H9 (cell line): ENCODE data around the gene PHF12. TPM values are rescaled to one million over a fixed set of nuclear protein-coding genes. Genes with fewer than 3 reads are reported as not detected.
A peak's percentile ranks its signal among the peaks of the same experiment; 100 is the strongest.

Source experiments
- DNase-seq: peaks from one replicate; pipeline ENCODE4 v3.0.0-alpha.2; 2017
- H2AFZ ChIP-seq: one replicate; pipeline ENCODE4 v1.6.1; 2013; ENCODE audit warnings: mild to moderate bottlenecking, low read length, control low read depth, moderate library complexity
- H2AK5ac ChIP-seq: 2 replicates; pipeline ENCODE4 v1.6.1; 2013; ENCODE audit warnings: low read length, control low read depth, mixed read lengths; ENCODE audit not compliant: insufficient read length
- H2BK120ac ChIP-seq: one replicate; pipeline ENCODE4 v1.6.1; 2013; ENCODE audit warnings: low read depth, mild to moderate bottlenecking, low read length, control low read depth, inconsistent platforms; ENCODE audit not compliant: poor library complexity, severe bottlenecking
- H2BK12ac ChIP-seq: 2 replicates; pipeline ENCODE4 v1.6.1; 2013; ENCODE audit warnings: low read length, control low read depth, mixed read lengths, low read depth; ENCODE audit not compliant: insufficient read length
- H2BK15ac ChIP-seq: 2 replicates; pipeline ENCODE4 v1.6.1; 2013; ENCODE audit warnings: low read depth, low read length, control low read depth
- H2BK20ac ChIP-seq: one replicate; pipeline ENCODE4 v1.6.1; 2013; ENCODE audit warnings: low read depth, mild to moderate bottlenecking, low read length, control low read depth, inconsistent platforms; ENCODE audit not compliant: poor library complexity, severe bottlenecking
- H2BK5ac ChIP-seq: 2 replicates; pipeline ENCODE4 v1.6.1; 2013; ENCODE audit warnings: low read length, control low read depth, mixed read lengths; ENCODE audit not compliant: insufficient read length
- H3K14ac ChIP-seq: 2 replicates; pipeline ENCODE4 v1.6.1; 2013; ENCODE audit warnings: low read length, control low read depth; ENCODE audit not compliant: insufficient read depth
- H3K18ac ChIP-seq: 2 replicates; pipeline ENCODE4 v1.6.1; 2013; ENCODE audit warnings: low read depth, mild to moderate bottlenecking, mixed read lengths, low read length, control low read depth; ENCODE audit not compliant: insufficient read length
- H3K23ac ChIP-seq: 2 replicates; pipeline ENCODE4 v1.6.1; 2013; ENCODE audit warnings: low read length, control low read depth, mixed read lengths, low read depth; ENCODE audit not compliant: insufficient read length
- H3K23me2 ChIP-seq: 2 replicates; pipeline ENCODE4 v1.6.1; 2013; ENCODE audit warnings: low read depth, mild to moderate bottlenecking, mixed read lengths, low read length, control low read depth; ENCODE audit not compliant: insufficient read length, poor library complexity, severe bottlenecking
- H3K27ac ChIP-seq: 2 replicates; pipeline ENCODE4 v1.5.1; 2013; ENCODE audit warnings: low read length, control low read depth, mixed read lengths, low read depth; ENCODE audit not compliant: insufficient read length
- H3K27me3 ChIP-seq: 2 replicates; pipeline ENCODE4 v1.6.1; 2013; ENCODE audit warnings: low read length, control low read depth, inconsistent platforms; ENCODE audit not compliant: insufficient read depth
- H3K4ac ChIP-seq: 2 replicates; pipeline ENCODE4 v1.6.1; 2013; ENCODE audit warnings: low read depth, mild to moderate bottlenecking, control low read depth, inconsistent platforms, low read length, moderate library complexity
- H3K4me1 ChIP-seq: 2 replicates; pipeline ENCODE4 v1.6.1; 2013; ENCODE audit warnings: low read length, control low read depth, inconsistent platforms; ENCODE audit not compliant: insufficient read depth
- H3K4me2 ChIP-seq: 2 replicates; pipeline ENCODE4 v1.6.1; 2013; ENCODE audit warnings: low read length, control low read depth, mixed read lengths; ENCODE audit not compliant: insufficient read length, insufficient read depth
- H3K56ac ChIP-seq: 2 replicates; pipeline ENCODE4 v1.6.1; 2013; ENCODE audit warnings: low read depth, mild to moderate bottlenecking, mixed read lengths, low read length, control low read depth; ENCODE audit not compliant: insufficient read length
- H3K79me1 ChIP-seq: 2 replicates; pipeline ENCODE4 v1.6.1; 2013; ENCODE audit warnings: low read depth, mild to moderate bottlenecking, moderate library complexity, low read length, control low read depth, inconsistent platforms; ENCODE audit not compliant: insufficient read depth, poor library complexity, severe bottlenecking
- H3K79me2 ChIP-seq: 2 replicates; pipeline ENCODE4 v1.6.1; 2013; ENCODE audit warnings: low read length, control low read depth, inconsistent platforms; ENCODE audit not compliant: insufficient read depth
- H3K9ac ChIP-seq: 2 replicates; pipeline ENCODE4 v1.6.1; 2013; ENCODE audit warnings: low read length, control low read depth, mixed read lengths; ENCODE audit not compliant: insufficient read length; ENCODE audit errors: extremely low read depth
- H3K9me3 ChIP-seq: one replicate; pipeline ENCODE4 v1.6.1; 2013; ENCODE audit warnings: low read depth, low read length, inconsistent platforms; ENCODE audit not compliant: control insufficient read depth
- H3T11ph ChIP-seq: one replicate; pipeline ENCODE4 v1.6.1; 2013; ENCODE audit warnings: mild to moderate bottlenecking, low read length, control low read depth, inconsistent platforms
- H4K20me1 ChIP-seq: one replicate; pipeline ENCODE4 v1.6.1; 2013; ENCODE audit not compliant: control insufficient read depth, insufficient read length, insufficient read depth
- H4K5ac ChIP-seq: 2 replicates; pipeline ENCODE4 v1.6.1; 2013; ENCODE audit warnings: low read depth, mild to moderate bottlenecking, mixed read lengths, low read length, control low read depth; ENCODE audit not compliant: insufficient read length
- H4K8ac ChIP-seq: replicated peaks from 2 replicates; pipeline ENCODE4 v1.6.1; 2013; ENCODE audit warnings: low read length, control low read depth, mixed read lengths, low read depth; ENCODE audit not compliant: insufficient read length
- H4K91ac ChIP-seq: 2 replicates; pipeline ENCODE4 v1.6.1; 2013; ENCODE audit warnings: low read depth, mild to moderate bottlenecking, moderate library complexity, mixed read lengths, low read length, control low read depth; ENCODE audit not compliant: insufficient read length
- H3K27ac Mint-ChIP-seq, 3 experiments: 2 replicates in 2 of 3; 3 replicates in 1 of 3; pipeline ENCODE4 v1.8.0; 2020 to 2021; ENCODE audit warnings: mixed read lengths in 3 of 3, mild to moderate bottlenecking in 1 of 3, moderate library complexity in 1 of 3
- H3K27me3 Mint-ChIP-seq: 2 replicates; pipeline ENCODE4 v1.8.0; 2021; ENCODE audit warnings: low read depth, mild to moderate bottlenecking, moderate library complexity, mixed read lengths
- H3K36me3 Mint-ChIP-seq, 3 experiments: 2 replicates in 2 of 3; 3 replicates in 1 of 3; pipeline ENCODE4 v1.8.0; 2020 to 2021; ENCODE audit warnings: low read depth in 3 of 3, mixed read lengths in 3 of 3; ENCODE audit not compliant: insufficient read depth in 1 of 3
- H3K4me1 Mint-ChIP-seq, 2 experiments: 2 replicates each; pipeline ENCODE4 v1.8.0; 2020; ENCODE audit warnings: mixed read lengths in 2 of 2
- H3K4me3 Mint-ChIP-seq, 2 experiments: 2 replicates in 1 of 2; 3 replicates in 1 of 2; pipeline ENCODE4 v1.8.0; 2020 to 2021; ENCODE audit warnings: mild to moderate bottlenecking in 2 of 2, mixed read lengths in 2 of 2, moderate library complexity in 1 of 2
- H3K9me3 Mint-ChIP-seq, 2 experiments: 2 replicates in 1 of 2; 3 replicates in 1 of 2; pipeline ENCODE4 v1.8.0; 2020; ENCODE audit warnings: mild to moderate bottlenecking in 2 of 2, mixed read lengths in 2 of 2, moderate library complexity in 1 of 2
- WGBS: extraction: QIAGEN DNeasy Blood & Tissue Kit; methylation state at CpG from one replicate; pipeline ENCODE4 v1.1.7; 2013; ENCODE audit warnings: missing lambda C conversion rate, low lambda C conversion rate, mixed read lengths; ENCODE audit not compliant: insufficient read length; ENCODE audit errors: extremely low coverage; 5-methylcytosine and 5-hydroxymethylcytosine counted together
- total RNA-seq: library from RNA; stranded (reverse); gene quantifications from 2 replicates; pipeline ENCODE4 v1.2.1, GENCODE V29; 2021
- TF ChIP-seq, protein P1 (sequence below): fragments of 200-600 bp; sonication (generic); conservative IDR thresholded peaks from 3 replicates; pipeline ENCODE4 v1.8.0; 2021; ENCODE audit warnings: antibody characterized with exemption, mild to moderate bottlenecking

Gene PHF12
- total RNA-seq, 1 experiment from 2014 or later = 62.1 TPM

DNA sequence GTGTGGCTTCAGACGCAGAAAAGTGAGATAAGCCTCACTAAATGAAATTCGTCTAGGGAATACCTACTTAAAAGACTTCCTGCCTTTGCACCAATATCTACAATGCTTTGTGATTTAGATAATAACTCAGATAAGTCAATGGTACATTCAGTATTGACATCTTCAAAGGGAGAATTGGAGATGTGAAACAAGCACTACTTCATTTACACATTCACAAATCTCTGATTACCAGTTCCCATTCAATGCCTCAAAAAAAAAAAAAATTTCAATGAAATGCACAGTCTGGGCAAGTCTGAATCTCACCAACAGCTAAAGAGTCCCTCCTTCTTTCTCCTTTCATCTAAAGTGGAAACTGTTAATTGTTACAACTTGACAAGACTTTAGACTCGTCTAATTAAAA lies 3.7 kb downstream of the PHF12 start:
- no peak for DNase-seq
- Histone ChIP-seq H2BK120ac (no peak overlapping the region), H2BK5ac (no peak overlapping the region), H3K9ac (no peak overlapping the region), H2AK5ac (no peak overlapping the region), H3K14ac (no peak overlapping the region), H2BK15ac (no peak overlapping the region), H3K4me1 (0 out of 2 replicates have a peak, but pooled peaks cover 1% of the 10 kb centered on the region), H3K27me3 (no peaks in the 10 kb centered on the region), H3K18ac (no peak overlapping the region), H3K23ac (no peak overlapping the region), H4K91ac (no peak overlapping the region), H2BK20ac (no peak overlapping the region), H2AFZ (no peak overlapping the region), H3K4ac (no peak overlapping the region), H4K20me1 (no peaks in the 10 kb centered on the region), H4K5ac (no peak overlapping the region), H3K79me2 (peaks cover 59% of the 10 kb centered on the region), H2BK12ac (no peak overlapping the region), H3T11ph (no peak overlapping the region), H3K27ac (no peak overlapping the region), H3K9me3 (no peaks in the 10 kb centered on the region), H3K23me2 (peaks cover 11% of the 10 kb centered on the region), H3K79me1 (no peaks in the 10 kb centered on the region), H3K4me2 (no peak overlapping the region), H3K56ac (no peak overlapping the region), H4K8ac (no peak overlapping the region)
- H3K4me3 Mint-ChIP-seq = peak overlapping the region; percentile 92 to 96
- WGBS = no CpG with 5 or more reads among the region's 3 CpGs
- TF ChIP-seq, protein P1, sequence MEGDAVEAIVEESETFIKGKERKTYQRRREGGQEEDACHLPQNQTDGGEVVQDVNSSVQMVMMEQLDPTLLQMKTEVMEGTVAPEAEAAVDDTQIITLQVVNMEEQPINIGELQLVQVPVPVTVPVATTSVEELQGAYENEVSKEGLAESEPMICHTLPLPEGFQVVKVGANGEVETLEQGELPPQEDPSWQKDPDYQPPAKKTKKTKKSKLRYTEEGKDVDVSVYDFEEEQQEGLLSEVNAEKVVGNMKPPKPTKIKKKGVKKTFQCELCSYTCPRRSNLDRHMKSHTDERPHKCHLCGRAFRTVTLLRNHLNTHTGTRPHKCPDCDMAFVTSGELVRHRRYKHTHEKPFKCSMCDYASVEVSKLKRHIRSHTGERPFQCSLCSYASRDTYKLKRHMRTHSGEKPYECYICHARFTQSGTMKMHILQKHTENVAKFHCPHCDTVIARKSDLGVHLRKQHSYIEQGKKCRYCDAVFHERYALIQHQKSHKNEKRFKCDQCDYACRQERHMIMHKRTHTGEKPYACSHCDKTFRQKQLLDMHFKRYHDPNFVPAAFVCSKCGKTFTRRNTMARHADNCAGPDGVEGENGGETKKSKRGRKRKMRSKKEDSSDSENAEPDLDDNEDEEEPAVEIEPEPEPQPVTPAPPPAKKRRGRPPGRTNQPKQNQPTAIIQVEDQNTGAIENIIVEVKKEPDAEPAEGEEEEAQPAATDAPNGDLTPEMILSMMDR = no peak
- peaks cover 18 to 59% (median 49%) of the 10 kb centered on the region in 3 experiments; a peak in 6 of 7 replicates for H3K36me3 Mint-ChIP-seq
- H3K27me3 Mint-ChIP-seq = no peaks in the 10 kb centered on the region; the same call in 1 of the 2 replicates
- no peaks in the 10 kb centered on the region for H3K9me3 Mint-ChIP-seq
- H3K4me1 Mint-ChIP-seq = peaks cover 22% of the 10 kb centered on the region in 2 experiments
- peak overlapping the region in 1 of 3 experiments; percentile 22; a peak in 1 of 7 replicates for H3K27ac Mint-ChIP-seq
